Measurements from ENCODE around the gene MAPK7.
A peak's percentile ranks its signal among the peaks of the same experiment; 100 is the strongest.

MAPK7 gene

GRCh38 chr17:19372011-19372370 is 6.3 kb upstream of the MAPK7 start:
- in situ Hi-C loops (cut with HindIII; ENCODE audit: low pct_ligation_motif_present, low pct_unique_long_range_greater_than_20kb, low sequenced_read_pairs) = loop anchor here (25.0 kb wide), 1 partner anchor 90 kb away; no protein-coding TSS in a partner anchor
- no peak for DNase-seq

DNA sequence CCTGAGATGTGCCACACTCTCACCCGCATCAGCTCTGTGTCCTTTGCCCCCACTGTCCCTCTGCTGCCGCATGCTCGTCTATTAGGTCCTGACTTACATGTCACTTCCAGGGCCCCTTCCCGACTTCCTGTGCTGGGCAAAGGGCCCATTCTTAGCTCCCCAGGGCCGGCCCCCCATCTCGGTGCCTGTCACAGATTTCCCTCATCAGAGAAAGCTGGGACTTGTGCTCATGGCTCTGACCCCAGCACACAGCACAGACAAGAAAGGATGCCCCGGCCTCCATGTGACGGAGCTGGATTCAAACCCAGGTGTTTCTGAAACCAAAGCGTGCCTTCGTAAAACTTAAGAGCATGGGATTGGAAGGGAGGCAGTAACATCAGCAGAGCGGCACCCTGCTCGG is 5.9 kb upstream of the MAPK7 start:
- in situ Hi-C loops (cut with HindIII; ENCODE audit: low pct_ligation_motif_present, low pct_unique_long_range_greater_than_20kb, low sequenced_read_pairs) = loop anchor here (25.0 kb wide), 1 partner anchor 90 kb away; no protein-coding TSS in a partner anchor
- no peak for DNase-seq

- DNase-seq = no peak
- in situ Hi-C loops (cut with HindIII; ENCODE audit: low pct_ligation_motif_present, low pct_unique_long_range_greater_than_20kb, low sequenced_read_pairs) = loop anchor here (25.0 kb wide), 1 partner anchor 89 kb away; no protein-coding TSS in a partner anchor
These were observed 5.3 kb upstream of the MAPK7 start for GRCh38 chr17:19372866-19373504.

DNA sequence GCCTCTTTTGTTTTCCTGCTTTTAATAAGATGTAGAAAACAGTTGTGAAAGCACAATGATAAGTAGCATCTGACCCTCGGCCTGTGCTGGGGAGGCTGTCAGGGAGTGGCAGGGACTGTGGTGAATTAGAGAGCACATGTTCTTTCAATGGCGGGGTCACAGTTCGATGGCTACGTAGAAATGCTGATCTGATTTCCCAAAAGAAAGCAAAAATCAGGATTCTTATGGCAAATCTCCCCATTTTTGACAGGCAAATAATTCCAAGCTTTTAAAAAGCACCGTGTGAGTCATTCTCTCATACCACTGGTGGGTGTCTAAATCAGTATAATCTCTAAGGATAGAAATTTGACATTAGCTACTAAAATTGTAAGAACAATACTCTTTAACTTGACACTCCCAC is 4.2 kb upstream of the MAPK7 start:
- in situ Hi-C loops (cut with HindIII; ENCODE audit: low pct_ligation_motif_present, low pct_unique_long_range_greater_than_20kb, low sequenced_read_pairs) = loop anchor here (25.0 kb wide), 1 partner anchor 88 kb away; no protein-coding TSS in a partner anchor

GRCh38 chr17:19375732-19376131 is 2.6 kb upstream of the MAPK7 start:
- no peak for DNase-seq
- in situ Hi-C loops (cut with HindIII; ENCODE audit: low pct_ligation_motif_present, low pct_unique_long_range_greater_than_20kb, low sequenced_read_pairs) = no loop called here

More for the DNA sequence above, 4.2 kb upstream of the MAPK7 start:
- no peak for DNase-seq

- DNase-seq = peak; percentile 13
- in situ Hi-C loops (cut with HindIII; ENCODE audit: low pct_ligation_motif_present, low pct_unique_long_range_greater_than_20kb, low sequenced_read_pairs) = no loop called here
These were observed 1.5 kb upstream of the MAPK7 start for GRCh38 chr17:19376811-19377210.

GRCh38 chr17:19377602-19378415 is 489 bp upstream of the MAPK7 start:
- in situ Hi-C loops (cut with HindIII; ENCODE audit: low pct_ligation_motif_present, low pct_unique_long_range_greater_than_20kb, low sequenced_read_pairs) = no loop called here
- DNase-seq = peak; percentile 99

GRCh38 chr17:19379361-19380065 is 1.2 kb downstream of the MAPK7 start:
- DNase-seq = no peak
- in situ Hi-C loops (cut with HindIII; ENCODE audit: low pct_ligation_motif_present, low pct_unique_long_range_greater_than_20kb, low sequenced_read_pairs) = no loop called here

DNA sequence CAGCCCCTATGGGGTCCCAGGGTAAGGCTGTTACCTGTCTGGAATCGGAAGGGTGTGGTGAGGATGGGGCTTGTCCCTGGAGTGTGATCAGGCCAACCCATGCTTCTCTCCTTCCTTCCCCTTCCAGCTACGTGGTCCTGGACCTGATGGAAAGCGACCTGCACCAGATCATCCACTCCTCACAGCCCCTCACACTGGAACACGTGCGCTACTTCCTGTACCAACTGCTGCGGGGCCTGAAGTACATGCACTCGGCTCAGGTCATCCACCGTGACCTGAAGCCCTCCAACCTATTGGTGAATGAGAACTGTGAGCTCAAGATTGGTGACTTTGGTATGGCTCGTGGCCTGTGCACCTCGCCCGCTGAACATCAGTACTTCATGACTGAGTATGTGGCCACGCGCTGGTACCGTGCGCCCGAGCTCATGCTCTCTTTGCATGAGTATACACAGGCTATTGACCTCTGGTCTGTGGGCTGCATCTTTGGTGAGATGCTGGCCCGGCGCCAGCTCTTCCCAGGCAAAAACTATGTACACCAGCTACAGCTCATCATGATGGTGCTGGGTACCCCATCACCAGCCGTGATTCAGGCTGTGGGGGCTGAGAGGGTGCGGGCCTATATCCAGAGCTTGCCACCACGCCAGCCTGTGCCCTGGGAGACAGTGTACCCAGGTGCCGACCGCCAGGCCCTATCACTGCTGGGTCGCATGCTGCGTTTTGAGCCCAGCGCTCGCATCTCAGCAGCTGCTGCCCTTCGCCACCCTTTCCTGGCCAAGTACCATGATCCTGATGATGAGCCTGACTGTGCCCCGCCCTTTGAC is 2.4 kb downstream of the MAPK7 start:
- no peak for DNase-seq
- in situ Hi-C loops (cut with HindIII; ENCODE audit: low pct_ligation_motif_present, low pct_unique_long_range_greater_than_20kb, low sequenced_read_pairs) = no loop called here

GRCh38 chr17:19381361-19381740 is 3.1 kb downstream of the MAPK7 start:
- in situ Hi-C loops (cut with HindIII; ENCODE audit: low pct_ligation_motif_present, low pct_unique_long_range_greater_than_20kb, low sequenced_read_pairs) = no loop called here
- DNase-seq = no peak

DNA sequence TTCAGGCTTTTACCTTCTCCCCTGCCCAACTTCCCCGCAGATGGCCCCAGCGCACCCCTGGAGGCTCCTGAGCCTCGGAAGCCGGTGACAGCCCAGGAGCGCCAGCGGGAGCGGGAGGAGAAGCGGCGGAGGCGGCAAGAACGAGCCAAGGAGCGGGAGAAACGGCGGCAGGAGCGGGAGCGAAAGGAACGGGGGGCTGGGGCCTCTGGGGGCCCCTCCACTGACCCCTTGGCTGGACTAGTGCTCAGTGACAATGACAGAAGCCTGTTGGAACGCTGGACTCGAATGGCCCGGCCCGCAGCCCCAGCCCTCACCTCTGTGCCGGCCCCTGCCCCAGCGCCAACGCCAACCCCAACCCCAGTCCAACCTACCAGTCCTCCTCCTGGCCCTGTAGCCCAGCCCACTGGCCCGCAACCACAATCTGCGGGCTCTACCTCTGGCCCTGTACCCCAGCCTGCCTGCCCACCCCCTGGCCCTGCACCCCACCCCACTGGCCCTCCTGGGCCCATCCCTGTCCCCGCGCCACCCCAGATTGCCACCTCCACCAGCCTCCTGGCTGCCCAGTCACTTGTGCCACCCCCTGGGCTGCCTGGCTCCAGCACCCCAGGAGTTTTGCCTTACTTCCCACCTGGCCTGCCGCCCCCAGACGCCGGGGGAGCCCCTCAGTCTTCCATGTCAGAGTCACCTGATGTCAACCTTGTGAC is 3.6 kb downstream of the MAPK7 start:
- no peak for DNase-seq
- in situ Hi-C loops (cut with HindIII; ENCODE audit: low pct_ligation_motif_present, low pct_unique_long_range_greater_than_20kb, low sequenced_read_pairs) = no loop called here

- no peak for DNase-seq
- in situ Hi-C loops (cut with HindIII; ENCODE audit: low pct_ligation_motif_present, low pct_unique_long_range_greater_than_20kb, low sequenced_read_pairs) = no loop called here
These were observed 4.5 kb downstream of the MAPK7 start for GRCh38 chr17:19382531-19383444.

DNA sequence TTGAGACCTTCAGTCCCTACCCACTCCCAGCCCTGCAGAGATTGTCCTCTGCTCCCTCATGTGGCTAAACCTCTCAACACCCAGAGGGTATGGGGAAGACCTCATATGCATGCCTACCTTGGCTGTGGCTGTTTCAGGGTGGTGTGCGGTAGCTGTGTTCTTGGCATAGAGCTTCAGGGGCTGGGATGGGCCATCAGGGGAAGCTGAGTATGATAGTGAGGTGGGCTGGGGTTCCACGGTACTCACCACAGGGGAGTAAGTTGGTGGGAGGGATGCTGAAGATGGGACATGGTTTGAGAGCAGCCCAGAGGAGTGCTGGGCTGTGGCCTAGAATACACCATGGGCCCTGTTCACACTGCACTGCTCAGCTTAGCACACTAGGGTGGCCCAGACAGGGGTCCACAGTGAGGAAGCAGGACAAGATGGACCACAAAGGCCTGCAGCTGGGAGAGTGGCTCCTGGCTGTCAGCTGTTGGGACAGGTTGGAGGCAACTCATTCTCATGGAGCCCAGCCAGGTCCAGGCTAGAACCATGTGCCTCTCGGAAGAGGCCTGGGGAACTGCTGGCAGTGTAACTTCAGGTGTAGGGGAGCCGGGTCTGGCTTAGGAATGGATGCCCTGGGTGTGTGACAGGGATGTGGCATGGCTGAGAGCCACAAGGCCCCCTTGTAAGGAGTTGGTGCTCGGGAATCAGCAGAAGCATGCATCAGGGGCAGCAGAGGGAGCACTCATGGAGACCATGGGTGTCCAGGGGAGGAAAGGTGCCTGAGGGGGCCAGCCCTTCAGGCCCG is 5.6 kb downstream of the MAPK7 start:
- in situ Hi-C loops (cut with HindIII; ENCODE audit: low pct_ligation_motif_present, low pct_unique_long_range_greater_than_20kb, low sequenced_read_pairs) = no loop called here
- DNase-seq = no peak

- no peak for DNase-seq
- in situ Hi-C loops (cut with HindIII; ENCODE audit: low pct_ligation_motif_present, low pct_unique_long_range_greater_than_20kb, low sequenced_read_pairs) = no loop called here
These were observed 6.6 kb downstream of the MAPK7 start for GRCh38 chr17:19384723-19385391.

DNA sequence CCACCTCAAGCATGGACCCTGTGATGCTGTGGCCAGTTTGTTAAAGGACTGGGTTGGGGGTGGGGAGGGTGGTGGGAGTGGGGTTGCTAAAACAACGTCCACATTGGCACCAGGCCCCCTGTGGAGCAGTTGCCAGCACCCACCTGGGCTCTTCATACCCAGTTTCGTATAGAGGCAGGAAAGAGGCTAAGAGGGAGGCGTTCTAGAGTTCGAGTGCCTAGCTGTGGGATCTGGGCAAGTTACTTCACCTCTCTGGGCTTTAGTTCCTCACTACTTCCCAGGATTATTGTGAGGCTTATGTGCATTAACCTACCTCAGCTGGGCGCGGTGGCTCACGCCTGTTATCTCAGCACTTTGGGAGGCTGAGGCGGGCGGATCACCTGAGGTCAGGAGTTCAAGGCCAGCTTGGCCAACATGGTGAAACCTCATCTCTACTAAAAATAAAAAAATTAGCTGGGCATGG is 7.3 kb downstream of the MAPK7 start:
- no peak for DNase-seq
- in situ Hi-C loops (cut with HindIII; ENCODE audit: low pct_ligation_motif_present, low pct_unique_long_range_greater_than_20kb, low sequenced_read_pairs) = no loop called here
